NCI-H187 (cell line): ENCODE results near the gene UBTD1.
"Not testable (repeated sequence)": the region's sequence is repeated elsewhere in the genome, so short reads cannot be mapped to it uniquely, and the experiment has no call there.

Experiments
- DNase-seq, 2 experiments: peaks; one replicate each; lab custom pipeline; 2025; lab: John Stamatoyannopoulos, UW

The UBTD1 gene

DNA sequence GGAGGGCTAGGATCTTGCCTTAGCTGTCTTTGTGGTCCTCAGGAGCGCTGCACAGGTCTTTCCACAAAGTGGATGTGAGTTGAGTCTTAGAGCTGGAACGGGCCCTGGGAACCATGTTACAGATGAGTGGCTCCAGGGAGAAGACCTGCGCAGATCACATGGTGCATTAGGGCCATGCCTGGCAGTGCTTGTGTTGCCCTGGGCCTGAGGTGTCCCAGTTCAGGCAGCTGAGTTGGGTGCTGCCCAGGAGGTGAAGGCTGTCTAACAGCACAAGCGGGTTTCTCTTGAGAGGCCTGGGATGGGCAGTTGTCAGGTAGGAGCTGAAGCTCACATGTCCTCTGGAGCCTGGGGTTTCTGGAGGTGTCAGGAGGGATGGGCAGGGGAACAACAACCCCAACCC lies 40.1 kb downstream of the UBTD1 start:
- no peak for DNase-seq

DNA sequence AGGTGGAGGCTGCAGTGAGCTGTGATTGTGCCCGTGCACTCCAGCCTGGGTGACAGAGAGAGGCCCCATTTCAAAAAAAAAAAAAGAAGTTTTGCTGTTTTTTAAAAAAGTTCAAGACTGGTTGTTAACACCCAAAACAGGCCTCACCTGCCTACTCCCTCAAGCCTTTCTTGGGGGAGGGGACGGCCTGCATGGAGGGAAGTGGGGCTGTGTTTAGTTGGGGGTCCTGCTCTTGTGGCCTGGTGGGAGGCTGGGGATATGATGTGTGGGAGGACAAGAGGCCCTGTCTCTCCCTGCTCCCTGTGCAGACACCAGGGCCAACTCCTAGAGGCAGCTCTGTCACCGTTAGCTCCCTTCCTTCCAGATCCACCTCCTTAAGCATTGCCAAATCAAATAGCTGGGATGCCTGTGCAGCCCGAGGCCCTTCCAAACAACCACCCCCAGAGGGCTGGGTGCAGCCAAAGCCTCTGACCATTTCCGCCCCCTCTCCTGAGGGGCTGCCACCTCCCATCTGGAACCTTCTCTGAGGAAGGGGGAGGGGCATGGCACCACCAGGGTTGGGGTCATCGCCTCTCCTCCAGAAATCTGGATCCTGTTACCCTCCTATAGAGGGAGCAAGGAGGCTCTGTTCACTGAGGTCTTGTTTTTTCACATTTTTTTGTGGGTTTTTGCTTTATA lies 40.9 kb downstream of the UBTD1 start:
- no peak for DNase-seq

DNA sequence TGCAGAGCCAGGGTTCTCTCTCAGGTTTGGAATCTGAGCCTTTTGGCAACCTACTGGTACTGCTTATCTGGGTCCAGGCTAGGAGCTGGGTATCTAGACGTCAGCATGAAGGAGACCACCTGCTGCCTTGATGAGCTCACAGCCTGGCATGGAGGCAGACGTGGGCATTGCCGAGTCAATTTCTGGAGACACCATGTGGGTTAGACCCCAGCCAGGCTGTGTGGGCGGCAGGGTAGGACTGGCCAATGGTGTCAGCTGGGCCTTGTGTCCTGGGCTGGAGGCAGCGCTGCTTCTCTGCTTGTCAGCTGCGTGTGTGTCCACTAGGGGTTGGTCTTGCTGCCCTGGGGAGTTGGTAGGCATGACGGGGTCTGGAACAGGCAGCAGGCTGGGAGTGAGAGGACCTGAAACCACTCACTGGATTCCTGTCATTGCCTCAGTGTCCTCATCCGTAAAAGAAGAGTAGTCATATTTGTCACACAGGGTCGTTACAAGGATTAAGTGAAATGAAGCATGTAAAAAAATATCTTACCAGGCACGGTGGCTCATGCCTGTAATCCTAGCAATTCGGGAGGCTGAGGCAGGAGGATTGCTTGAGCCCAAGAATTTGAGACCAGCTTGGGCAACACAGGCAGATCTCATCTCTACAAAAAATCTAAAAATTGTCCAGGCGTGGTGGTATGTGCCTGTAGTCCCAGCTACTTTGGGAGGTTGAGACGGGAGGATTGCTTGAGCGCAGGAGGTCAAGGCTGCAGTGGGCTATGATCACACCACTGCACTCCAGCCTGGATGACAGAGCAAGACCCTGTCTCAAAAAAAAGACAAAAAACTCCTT lies 42.2 kb downstream of the UBTD1 start:
- no peak for DNase-seq

DNA sequence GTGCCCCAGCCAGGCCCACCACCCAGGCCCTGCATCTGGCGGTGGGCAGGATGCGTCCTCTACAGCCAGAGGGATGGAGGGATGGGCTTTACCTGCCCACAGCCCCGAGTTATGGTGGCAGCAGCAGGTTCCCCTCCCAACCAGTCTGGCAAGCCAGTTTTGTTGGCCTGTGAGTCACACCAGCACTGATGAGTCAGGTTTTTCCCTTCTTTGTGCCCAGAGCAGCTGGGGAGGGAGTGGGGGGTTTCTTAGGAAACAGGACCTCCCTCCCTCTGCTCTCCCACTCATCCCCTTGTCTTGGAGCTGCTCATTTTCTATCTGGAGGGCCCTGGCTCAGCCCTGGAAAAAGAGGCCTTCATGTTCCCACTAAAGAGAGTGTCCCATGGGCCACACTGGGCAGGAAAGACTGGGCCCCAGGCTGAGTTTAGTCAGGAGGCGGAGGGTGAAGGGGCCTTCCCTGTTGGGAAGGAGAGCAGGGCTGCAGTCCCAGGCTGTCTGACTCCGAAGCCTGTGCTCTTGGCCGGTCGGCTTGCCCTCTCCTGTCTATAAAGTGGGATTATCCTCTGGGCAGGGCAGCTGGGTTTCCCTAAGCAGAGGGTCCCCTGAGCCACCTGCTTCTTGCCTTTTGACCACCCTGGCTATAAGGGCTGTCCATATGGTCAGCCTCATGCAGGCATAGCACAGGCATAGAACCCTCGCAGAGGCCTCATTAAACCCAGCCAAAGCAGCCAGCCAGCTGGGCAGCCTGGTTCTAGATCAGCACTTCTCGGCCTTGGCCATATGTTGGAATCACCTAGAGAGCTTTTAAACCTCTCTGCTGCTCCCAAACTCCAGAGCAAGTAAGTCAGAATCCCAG lies 43.7 kb downstream of the UBTD1 start:
- no peak for DNase-seq

DNA sequence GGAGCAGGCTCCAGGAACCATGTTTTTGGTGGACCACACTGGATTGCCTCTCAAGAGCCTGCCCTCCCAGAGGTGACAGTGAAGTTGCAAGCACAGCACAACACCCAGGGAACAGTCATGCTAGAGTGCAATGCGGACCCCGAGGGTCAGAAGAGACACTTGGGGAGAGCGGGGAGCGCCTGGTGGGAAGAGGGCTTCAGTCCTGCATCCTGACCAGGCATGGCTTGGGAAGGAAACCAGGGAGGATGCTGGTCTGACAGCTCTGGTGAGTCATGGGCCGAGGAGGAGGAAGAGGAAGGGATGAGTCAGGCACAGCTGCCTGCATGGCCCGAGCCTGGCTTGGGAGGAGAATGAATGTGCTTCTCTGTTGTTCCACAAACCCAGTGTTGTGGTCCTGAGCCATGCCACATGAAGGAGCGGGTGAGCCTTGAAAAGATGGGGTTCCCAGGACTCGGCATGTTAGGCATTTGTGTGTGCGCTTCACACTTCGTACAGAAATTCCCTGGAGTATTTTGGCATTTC lies 44.4 kb downstream of the UBTD1 start:
- DNase-seq = no peak

DNA sequence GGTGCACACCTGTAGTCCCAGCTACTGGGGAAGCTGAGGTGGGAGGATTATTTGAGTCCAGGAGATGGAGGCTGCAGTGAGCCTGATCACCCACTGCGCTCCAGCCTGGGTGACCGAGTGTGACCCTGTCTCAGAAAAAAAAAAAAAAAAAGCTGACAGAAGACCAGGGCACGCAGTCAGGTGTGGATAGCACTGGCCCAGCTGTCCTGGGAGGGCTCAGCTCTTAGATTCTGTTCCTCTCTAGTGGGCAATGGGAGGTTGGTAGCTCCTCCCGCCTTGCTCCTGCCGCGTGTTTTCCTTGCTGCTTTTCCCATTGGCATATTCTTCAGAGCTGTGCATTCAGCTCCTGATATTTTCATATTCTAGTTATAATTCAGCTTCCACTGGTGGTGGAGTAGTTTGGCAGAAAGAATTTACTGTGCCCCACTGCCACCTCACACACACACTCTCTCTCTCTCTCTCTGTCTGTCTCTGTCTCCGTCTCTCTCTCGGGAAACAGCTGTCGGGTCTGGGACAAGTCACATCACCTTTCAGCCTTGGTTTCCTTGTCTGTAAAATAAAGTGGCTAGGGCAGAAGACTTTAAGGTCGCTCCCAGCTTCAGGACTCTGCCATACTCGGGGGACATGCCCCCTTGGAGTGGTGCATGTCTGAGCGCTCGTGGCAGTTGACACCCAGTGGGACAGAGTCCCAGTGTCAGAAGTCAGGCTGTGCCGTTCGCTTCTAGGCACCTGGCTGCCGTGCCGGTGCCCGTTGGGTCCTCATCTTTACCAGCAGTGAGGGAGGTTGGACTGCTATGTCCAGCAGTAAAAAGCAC lies 47.9 kb downstream of the UBTD1 start:
- DNase-seq = no peak

DNA sequence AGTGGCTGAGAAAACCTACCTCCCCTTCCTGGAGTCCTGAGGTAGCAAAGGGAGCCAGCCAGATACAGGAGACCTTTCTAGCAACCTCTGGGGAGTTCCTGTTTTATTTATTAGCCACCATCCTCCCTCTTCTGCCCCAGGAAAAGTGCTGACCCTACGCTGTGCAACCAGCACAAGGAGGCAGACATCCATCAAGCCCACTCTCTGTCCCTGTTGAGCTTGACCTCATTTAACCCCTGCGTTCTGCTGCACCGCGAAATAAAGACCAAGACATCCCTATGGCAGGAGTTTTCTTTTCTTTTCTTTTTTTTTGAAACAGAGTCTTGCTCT lies 48.5 kb downstream of the UBTD1 start:
- DNase-seq = no peak

DNA sequence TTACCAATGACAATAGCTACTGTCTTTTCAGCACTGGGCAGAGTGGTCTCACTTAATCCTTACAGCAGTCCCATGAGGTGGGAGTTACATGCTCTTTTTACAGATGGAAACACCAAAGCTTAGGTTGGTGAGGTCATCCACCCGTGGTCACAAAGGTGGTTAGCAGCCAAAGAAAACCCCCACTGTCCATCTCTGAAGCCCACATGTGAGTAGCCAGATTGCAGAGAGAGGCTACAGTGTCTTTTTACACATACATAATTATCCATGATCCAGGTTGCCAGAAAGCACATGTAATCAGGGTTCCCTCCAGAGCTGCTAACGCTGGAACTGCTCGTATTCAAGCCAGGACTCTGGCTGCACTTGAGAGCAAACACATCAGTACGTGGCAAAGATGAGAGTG lies 49.2 kb downstream of the UBTD1 start:
- no peak for DNase-seq

DNA sequence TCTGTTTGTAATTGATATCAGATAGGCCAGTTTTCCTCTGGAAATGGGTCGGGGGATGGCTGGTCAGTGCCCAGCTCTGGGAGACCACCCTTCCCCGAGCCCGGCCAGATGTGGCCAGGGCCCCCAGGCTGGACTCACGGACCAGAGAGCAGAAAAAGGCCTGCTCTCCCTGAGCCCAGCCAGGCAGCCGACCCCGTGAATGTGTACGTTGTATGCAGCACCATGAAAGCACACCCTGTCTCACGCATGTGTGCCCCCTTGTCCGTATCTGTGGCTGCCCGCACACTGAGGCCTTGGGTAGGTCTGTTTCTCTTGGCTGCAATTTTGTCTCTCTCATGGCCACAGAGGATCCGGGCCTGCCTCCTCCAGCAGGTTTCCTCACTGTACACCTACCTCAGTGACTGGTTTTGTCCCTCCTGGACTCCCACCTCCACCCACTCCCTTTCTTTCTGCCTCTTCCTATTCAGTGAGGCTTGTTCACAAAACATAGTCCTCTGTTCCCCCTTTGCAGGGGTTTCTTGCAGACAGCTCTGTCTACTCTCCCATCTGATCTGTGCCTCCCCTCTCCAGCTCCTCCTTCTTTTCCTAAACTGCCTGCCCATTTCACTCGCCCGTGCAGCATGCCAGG lies 50.2 kb downstream of the UBTD1 start:
- no peak for DNase-seq

DNA sequence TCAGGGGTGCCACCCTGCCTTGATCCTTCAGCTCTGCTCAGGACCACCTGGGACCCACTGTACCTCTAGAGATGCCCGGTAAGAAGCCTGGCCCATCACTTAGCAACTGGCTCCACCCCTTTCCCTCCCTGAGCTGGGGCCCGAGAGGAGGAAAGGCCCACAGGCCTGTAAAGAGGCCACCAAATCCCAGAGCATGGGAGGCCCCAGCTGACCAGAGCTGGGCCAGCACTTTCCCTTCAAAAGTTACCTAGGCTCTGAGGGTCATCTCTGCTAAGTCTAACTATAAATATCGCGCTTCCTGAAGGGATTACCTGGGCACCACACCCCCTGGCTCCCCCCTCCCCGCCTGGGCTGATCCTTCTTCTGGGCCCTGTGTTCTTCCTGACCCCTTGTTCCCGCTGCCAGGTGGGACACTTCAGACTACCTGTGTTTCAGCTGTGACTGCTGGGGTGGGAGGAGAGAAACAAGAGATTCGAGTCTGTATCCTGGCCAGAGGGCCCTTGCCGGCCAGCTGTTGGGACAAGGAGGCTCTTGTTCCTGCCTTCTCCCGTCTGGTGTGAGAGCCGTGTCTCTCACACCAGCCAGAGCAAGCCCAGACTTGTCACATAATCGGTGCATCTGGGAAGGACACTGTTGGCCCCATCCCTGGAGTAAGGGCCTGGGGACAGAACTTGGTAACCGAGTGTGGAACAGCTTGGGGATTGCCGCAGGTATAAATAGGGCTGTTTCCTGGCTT lies 51.0 kb downstream of the UBTD1 start:
- DNase-seq = peak in 1 of 2 experiments; percentile 22

DNA sequence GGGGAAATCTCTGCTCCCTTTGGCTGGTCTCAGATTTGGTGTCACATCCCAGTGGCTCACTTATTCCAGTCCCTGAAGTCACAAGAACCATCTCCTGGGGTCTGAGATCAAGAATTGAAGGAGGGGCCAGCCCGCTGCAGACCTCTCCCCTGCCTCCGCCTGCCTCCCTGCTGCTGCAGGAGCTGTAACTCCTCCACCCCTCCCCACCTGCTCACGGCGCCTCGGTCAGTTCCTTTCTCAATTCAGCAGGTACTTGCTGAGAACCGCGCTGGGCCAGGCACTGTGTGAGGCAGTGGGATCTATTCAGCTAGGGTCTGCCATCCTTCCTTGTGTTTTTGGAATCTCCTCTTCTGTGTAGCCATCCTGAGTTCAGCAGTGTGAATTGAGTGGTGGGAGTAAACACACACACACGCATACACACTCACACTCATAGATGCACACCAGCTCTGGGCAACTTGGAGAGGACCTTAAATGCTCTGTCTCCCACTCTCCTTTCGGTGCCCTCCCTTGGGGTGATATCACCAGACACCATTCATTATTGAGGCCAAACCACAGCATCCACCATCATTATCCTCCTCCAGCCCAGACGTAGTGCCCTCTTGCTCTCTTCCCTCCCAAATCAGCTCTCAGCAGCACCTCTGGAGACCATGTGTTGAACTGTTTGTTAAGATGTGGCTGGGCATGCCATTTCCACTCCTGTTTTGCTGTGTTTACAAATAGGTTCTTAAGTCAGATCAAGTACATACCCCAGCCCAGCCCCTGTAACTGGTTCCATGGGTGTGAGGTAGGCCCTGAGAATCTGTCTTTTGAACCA lies 51.8 kb downstream of the UBTD1 start:
- no peak for DNase-seq

DNA sequence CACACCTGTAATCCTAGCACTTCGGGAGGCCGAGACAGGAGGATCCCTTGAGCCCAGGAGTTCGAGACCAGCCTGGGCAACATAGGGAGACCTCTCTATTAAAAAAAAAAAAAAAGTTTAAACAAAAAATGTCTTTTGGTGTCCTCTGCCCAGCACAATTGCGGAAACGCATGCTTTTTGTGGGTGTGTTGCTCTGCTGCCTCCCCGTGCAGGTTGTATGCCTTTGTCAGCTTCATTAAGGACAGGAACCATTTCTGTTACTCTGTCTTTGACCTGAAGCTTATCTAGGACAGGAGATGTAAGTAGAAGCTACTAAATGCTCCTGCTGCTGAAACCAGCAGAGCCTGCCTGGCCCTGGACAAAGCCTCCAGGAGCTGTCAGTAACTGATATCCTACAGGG lies 52.5 kb downstream of the UBTD1 start:
- DNase-seq = no peak

DNA sequence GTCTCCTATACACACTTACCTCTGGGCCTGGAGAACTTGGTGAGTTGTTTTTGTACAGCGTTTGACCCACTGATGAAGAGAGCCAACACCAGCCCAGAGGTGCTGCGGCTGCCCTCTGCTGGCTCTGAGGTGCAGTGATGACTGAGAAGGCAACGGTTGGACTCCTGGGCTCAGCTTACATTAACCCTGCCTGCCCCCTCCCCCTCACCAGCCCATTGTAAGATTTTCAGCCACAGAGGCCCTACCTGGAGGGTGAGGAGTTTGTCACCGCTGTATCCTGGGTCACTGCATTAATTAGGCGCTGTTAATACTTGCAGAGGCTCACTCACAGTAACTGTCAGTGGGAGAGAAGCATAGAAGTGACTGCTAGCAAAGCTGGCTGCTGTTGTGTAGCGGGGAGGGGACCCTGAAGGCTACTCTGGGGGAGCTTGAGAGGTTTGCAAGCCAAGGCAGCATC lies 54.9 kb downstream of the UBTD1 start:
- peak in 1 of 2 experiments; percentile 39 for DNase-seq

DNA sequence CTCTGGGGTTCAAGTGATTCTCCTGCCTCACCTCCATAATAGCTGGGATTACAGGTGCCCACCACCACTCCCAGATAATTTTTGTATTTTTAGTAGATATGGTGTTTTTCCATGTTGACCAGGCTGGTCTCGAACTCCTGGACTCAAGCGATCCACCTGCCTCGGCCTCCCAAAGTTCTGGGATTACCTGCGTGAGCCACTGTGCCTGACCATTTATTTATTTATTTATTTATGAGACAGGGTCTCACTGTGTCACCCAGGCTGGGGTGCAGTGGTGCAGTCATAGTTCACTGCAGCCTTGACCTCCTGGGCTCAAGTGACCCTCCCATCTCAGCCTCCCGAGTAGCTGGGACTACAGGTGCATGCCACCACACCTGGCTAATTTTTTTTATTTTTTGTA lies 55.6 kb downstream of the UBTD1 start:
- DNase-seq = not testable (repeated sequence)

DNA sequence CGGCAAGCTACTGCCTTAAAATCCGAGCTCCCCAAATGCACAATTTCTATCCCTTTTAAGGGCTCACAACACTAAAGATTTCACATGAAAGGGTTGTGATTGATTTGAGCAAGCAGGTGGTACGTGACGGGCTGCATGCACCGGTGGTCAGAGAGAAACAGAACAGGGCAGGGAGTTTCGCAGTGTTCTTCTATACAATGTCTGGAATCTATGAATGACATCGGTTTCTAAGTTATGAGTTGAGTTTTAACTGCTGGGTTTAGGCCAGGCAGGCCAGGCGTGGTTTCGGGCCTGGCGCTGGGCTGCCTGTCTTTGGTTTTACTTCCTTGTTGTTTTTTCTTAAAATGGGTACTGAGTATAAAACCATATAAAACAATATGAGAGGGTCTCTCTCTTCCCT lies 56.8 kb downstream of the UBTD1 start:
- DNase-seq = not testable (repeated sequence)

DNA sequence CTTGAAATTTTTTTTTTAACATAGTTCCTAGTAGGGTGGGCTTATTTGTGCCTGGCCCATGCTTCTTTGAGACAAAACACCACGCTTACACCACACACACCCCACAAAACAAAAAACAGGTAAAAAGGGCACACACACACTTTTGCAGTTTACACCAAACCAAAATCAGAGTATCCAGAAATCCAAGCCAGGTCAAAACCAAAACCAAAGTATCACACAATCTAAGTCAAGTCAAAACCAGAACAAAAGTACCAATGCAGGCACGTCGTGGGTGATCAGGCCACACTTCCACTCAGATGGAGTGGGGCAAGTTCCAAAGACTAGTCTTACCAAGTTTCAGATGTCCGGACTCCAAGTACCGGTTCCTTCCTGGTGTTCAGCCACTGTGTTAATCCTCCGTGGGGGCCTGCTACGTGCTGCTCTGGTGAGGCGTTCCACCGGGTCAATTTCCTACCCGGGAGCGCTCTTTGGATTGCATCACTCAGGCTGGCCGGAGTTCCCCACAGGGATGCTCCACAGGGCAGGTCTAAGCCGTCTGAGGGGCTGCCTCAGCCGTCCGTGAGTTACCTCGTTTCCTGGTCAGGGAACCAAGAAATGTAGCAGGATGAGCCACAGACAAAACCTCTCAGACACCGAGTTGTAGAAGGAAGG lies 62.1 kb downstream of the UBTD1 start:
- DNase-seq = not testable (repeated sequence)

DNA sequence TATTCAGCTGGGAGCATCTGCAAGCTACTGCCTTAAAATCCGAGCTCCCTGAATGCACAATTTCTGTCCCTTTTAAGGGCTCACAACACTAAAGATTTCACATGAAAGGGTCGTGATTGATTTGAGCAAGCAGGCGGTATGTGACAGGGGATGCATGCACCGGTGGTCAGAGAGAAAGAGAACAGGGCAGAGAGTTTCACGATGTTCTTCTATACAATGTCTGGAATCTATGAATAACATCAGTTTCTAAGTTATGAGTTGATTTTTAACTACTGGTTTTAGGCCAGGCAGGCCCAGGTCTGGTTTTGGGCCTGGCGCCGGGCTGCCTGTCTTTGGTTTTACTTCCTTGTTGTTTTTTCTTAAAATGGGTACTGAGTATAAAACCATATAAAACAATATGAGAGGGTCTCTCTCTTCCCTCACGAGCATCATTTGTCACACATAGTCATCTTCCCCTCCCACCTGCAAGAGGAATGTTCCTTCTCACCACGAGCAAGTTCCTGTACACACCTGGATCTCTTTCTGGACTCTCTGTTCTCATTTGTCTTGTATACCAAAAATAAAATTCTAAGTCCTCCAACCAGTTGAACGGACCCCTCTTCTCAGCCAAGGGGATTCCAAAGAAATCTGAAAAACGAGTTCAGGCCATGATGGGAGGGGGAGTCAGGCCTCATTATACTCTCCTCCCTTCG lies 62.8 kb downstream of the UBTD1 start:
- DNase-seq = not testable (repeated sequence)

DNA sequence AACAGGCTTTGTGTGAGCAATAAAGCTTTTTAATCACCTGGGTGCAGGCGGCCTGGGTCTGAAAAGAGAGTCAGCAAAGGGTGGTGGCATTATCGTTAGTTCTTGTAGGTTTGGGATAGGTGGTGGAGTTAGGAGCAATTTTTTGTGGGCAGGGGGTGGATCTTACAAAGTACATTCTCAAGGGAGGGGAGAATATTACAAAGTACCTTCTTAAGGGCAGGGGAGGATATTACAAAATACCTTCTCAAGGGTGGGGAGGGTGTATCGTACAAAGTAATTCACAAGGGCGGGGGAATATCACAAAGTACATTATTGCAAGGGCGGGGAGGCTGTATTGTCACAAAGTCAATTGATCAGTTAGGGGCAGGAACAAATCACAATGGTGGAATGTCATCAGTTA lies 63.6 kb downstream of the UBTD1 start:
- DNase-seq = not testable (repeated sequence)
